ENCODE data around the gene APOL4.

APOL4 gene

DNA sequence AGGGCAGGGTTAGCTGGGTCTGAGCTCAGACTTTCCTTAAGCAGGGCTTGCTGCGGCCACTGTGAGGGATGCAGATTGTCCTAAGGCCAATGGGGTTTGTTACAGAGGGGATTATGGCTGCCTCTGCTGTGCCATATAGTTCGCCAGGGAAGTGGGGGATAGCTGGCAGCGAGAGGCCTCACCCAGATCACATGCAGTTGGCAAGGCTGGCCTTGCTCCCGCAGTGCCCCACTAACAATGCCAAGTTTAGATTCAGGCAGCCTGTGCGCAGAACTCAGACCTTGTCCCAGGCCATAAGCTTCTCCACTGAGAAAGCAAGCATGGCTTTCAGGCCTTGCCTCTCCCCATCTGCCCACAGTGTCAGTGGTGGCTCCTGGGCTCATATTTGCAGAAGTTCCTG lies 42.4 kb upstream of the APOL4 start:
- no peaks in the 10 kb centered on the region for H3K36me3 ChIP-seq (ENCODE audit: insufficient read depth, low read length)
- H3K9me3 ChIP-seq (ENCODE audit: insufficient read depth, low read length, severe bottlenecking): no peaks in the 10 kb centered on the region
- H3K4me2 ChIP-seq (ENCODE audit: insufficient read depth, low read length): no peak overlapping the region
- H3K4me3 ChIP-seq (ENCODE audit: low read depth in 1 of 2, low read length in 2 of 2): no peak overlapping the region
- no peak overlapping the region for H3K9ac ChIP-seq (ENCODE audit: low read depth, low read length)
- no peaks in the 10 kb centered on the region for H3K27me3 ChIP-seq (ENCODE audit: insufficient read depth, low read length, poor library complexity)
- H3K27ac ChIP-seq (ENCODE audit: low read length): no peak overlapping the region
- peaks cover 6% of the 10 kb centered on the region for H3K4me1 ChIP-seq (ENCODE audit: insufficient read depth, low read length)
- H4K20me1 ChIP-seq (ENCODE audit: insufficient read depth, low read length): no peaks in the 10 kb centered on the region
- DNase-seq (no peak), ATAC-seq (ENCODE audit: insufficient read depth, low read depth) (no peak)
- TF ChIP-seq, protein P1, sequence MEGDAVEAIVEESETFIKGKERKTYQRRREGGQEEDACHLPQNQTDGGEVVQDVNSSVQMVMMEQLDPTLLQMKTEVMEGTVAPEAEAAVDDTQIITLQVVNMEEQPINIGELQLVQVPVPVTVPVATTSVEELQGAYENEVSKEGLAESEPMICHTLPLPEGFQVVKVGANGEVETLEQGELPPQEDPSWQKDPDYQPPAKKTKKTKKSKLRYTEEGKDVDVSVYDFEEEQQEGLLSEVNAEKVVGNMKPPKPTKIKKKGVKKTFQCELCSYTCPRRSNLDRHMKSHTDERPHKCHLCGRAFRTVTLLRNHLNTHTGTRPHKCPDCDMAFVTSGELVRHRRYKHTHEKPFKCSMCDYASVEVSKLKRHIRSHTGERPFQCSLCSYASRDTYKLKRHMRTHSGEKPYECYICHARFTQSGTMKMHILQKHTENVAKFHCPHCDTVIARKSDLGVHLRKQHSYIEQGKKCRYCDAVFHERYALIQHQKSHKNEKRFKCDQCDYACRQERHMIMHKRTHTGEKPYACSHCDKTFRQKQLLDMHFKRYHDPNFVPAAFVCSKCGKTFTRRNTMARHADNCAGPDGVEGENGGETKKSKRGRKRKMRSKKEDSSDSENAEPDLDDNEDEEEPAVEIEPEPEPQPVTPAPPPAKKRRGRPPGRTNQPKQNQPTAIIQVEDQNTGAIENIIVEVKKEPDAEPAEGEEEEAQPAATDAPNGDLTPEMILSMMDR (IDR thresholded peaks at IDR 0.05; ENCODE audit: borderline replicate concordance, extremely low read depth, low read length, poor library complexity, severe bottlenecking): no peak
- TF ChIP-seq EZH2 (IDR thresholded peaks at IDR 0.05; ENCODE audit: borderline replicate concordance, low read depth, low read length, severe bottlenecking): no peak
- peaks cover 3% of the 10 kb centered on the region for H3K79me2 ChIP-seq (ENCODE audit: insufficient read depth, low read length)
- H2AFZ ChIP-seq (ENCODE audit: low read depth, low read length): no peak overlapping the region

DNA sequence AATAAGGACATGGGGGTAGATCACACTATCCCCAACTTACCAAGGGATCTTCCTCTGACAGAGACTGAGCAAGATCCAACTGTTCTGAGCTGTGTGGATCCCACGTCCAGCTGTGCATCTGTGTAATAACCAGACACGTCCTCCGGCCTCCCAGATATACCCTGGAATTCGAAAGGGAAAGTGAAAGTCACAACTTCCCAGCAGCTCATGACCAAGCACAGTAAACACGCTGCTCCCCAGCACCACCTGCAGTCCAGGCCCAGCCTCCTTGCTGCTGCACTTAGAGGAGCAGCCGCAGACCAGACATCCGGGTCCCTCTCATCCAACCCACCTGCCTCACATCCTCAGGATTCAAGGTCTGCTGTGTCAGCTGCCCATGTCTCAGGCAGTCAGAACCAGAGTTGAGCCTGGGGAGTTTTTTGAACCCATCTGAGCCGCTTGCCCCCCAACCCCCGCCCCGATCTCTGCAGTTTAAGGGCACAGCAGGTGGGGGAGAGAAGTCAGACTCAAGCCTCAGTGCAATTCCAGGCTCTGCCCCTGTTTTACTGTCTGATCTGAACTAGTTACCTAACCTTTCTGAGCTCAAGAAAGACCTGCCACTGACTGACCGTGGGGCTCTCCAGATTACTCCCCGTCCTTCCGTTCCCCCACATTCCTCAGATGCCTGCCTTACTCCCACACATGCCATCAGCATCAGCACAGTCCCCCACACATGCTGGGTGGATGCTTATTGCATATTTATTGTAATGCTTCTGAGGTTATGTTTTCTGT lies 38.0 kb upstream of the APOL4 start, which contains the start of gene APOL2:
Gene APOL2 (minus strand): TSS at position 127 of the 771 bp plus-strand sequence. CDS start 6,365 bp downstream, outside the sequence.
- peak within 1 kb of the TSS; percentile 74 for H2AFZ ChIP-seq (ENCODE audit: low read depth, low read length)
- H4K20me1 ChIP-seq (ENCODE audit: insufficient read depth, low read length): no peaks in the 10 kb centered on the region
- H3K9me3 ChIP-seq (ENCODE audit: insufficient read depth, low read length, severe bottlenecking): no peaks in the 10 kb centered on the region
- no peaks in the 10 kb centered on the region for H3K27me3 ChIP-seq (ENCODE audit: insufficient read depth, low read length, poor library complexity)
- peak; percentile 95 for DNase-seq
- peak within 1 kb of the TSS; percentile 95 for H3K4me2 ChIP-seq (ENCODE audit: insufficient read depth, low read length)
- peaks cover 46% of the 10 kb centered on the region for H3K79me2 ChIP-seq (ENCODE audit: insufficient read depth, low read length)
- H3K27ac ChIP-seq (ENCODE audit: low read length): peak within 1 kb of the TSS; percentile 81
- peaks cover 41% of the 10 kb centered on the region for H3K4me1 ChIP-seq (ENCODE audit: insufficient read depth, low read length)
- TF ChIP-seq EZH2 (IDR thresholded peaks at IDR 0.05; ENCODE audit: borderline replicate concordance, low read depth, low read length, severe bottlenecking): no peak
- TF ChIP-seq, protein P1 (IDR thresholded peaks at IDR 0.05; ENCODE audit: borderline replicate concordance, extremely low read depth, low read length, poor library complexity, severe bottlenecking): peak; percentile 88
- H3K36me3 ChIP-seq (ENCODE audit: insufficient read depth, low read length): peaks cover 25% of the 10 kb centered on the region
- peak within 1 kb of the TSS; percentile 75 for H3K9ac ChIP-seq (ENCODE audit: low read depth, low read length)
- peak within 1 kb of the TSS; percentile 55 to 66 for H3K4me3 ChIP-seq (ENCODE audit: low read depth in 1 of 2, low read length in 2 of 2)
- ATAC-seq (ENCODE audit: insufficient read depth, low read depth): peak; percentile 94

DNA sequence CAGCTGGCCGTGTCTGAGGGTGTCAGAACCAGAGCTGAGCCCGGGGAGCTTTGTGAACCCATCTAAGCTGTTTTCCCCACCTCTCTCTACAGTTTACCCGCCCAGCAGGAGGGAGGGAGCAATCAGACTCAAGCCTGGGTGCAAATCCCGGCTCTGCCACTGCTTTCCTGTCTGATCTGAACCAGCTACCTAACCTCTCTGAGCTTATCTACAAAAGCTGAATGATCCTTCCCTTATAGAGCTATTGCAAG lies 37.5 kb upstream of the APOL4 start:
- H3K4me1 ChIP-seq (ENCODE audit: insufficient read depth, low read length): peaks cover 41% of the 10 kb centered on the region
- no peak; the same call in 2 of the 3 replicates for ATAC-seq (ENCODE audit: insufficient read depth, low read depth)
- no peak for TF ChIP-seq EZH2 (IDR thresholded peaks at IDR 0.05; ENCODE audit: borderline replicate concordance, low read depth, low read length, severe bottlenecking)
- TF ChIP-seq, protein P1 (IDR thresholded peaks at IDR 0.05; ENCODE audit: borderline replicate concordance, extremely low read depth, low read length, poor library complexity, severe bottlenecking): no peak
- H3K79me2 ChIP-seq (ENCODE audit: insufficient read depth, low read length): peaks cover 46% of the 10 kb centered on the region
- H4K20me1 ChIP-seq (ENCODE audit: insufficient read depth, low read length): no peaks in the 10 kb centered on the region
- H3K9me3 ChIP-seq (ENCODE audit: insufficient read depth, low read length, severe bottlenecking): no peaks in the 10 kb centered on the region
- H3K27me3 ChIP-seq (ENCODE audit: insufficient read depth, low read length, poor library complexity): no peaks in the 10 kb centered on the region
- peak overlapping the region; percentile 75 for H3K9ac ChIP-seq (ENCODE audit: low read depth, low read length)
- H2AFZ ChIP-seq (ENCODE audit: low read depth, low read length): peak overlapping the region; percentile 65
- H3K27ac ChIP-seq (ENCODE audit: low read length): peak overlapping the region; percentile 81
- no peak for DNase-seq
- H3K4me2 ChIP-seq (ENCODE audit: insufficient read depth, low read length): peak overlapping the region; percentile 95
- peaks cover 30% of the 10 kb centered on the region for H3K36me3 ChIP-seq (ENCODE audit: insufficient read depth, low read length)
- peak overlapping the region; percentile 55 to 66 for H3K4me3 ChIP-seq (ENCODE audit: low read depth in 1 of 2, low read length in 2 of 2)

Data from DND-41 (cell line).